Liver (tissue), 9 donors: ENCODE results near the gene ANGPT4. TPM values are rescaled to one million over a fixed set of nuclear protein-coding genes. Genes with fewer than 3 reads are reported as not detected.

Source experiments
- DNase-seq: peaks from one replicate; pipeline ENCODE4 v3.0.0-alpha.2; 2017; ENCODE audit warnings: low spot score
- H3K27ac ChIP-seq, 2 donors: one replicate each; pipeline ENCODE4 v1.7.0; 2013; ENCODE audit warnings: inconsistent platforms in 2 of 2, low read length in 2 of 2, control low read depth in 1 of 2, low read depth in 1 of 2, mild to moderate bottlenecking in 1 of 2
- H3K27me3 ChIP-seq, 4 donors: one replicate each; pipeline versions ENCODE4 v1.6.1 to v1.7.0; 2013; ENCODE audit warnings: low read length in 3 of 4, inconsistent platforms in 1 of 4, mild to moderate bottlenecking in 1 of 4, moderate library complexity in 1 of 4; ENCODE audit not compliant: control insufficient read depth in 4 of 4, insufficient read depth in 4 of 4
- H3K36me3 ChIP-seq, 4 donors: one replicate each; pipeline versions ENCODE4 v1.6.1 to v1.7.0; 2013; ENCODE audit warnings: low read length in 3 of 4, mild to moderate bottlenecking in 3 of 4, low read depth in 1 of 4, moderate library complexity in 1 of 4; ENCODE audit not compliant: control insufficient read depth in 4 of 4, insufficient read depth in 3 of 4
- H3K4me1 ChIP-seq, 4 donors: one replicate each; pipeline versions ENCODE4 v1.6.1 to v1.7.0; 2013; ENCODE audit warnings: low read length in 3 of 4, mild to moderate bottlenecking in 3 of 4, moderate library complexity in 1 of 4; ENCODE audit not compliant: control insufficient read depth in 4 of 4, insufficient read depth in 4 of 4
- H3K4me3 ChIP-seq, 3 donors: one replicate each; pipeline versions ENCODE4 v1.6.1 to v1.7.0; 2013; ENCODE audit warnings: low read length in 3 of 3, control low read depth in 1 of 3, low read depth in 1 of 3, mild to moderate bottlenecking in 1 of 3
- H3K9ac ChIP-seq, 2 donors: one replicate each; pipeline ENCODE4 v1.7.0; 2013; ENCODE audit warnings: low read length in 2 of 2, mild to moderate bottlenecking in 2 of 2, moderate library complexity in 2 of 2, control low read depth in 1 of 2, low read depth in 1 of 2
- H3K9me3 ChIP-seq, 4 donors: one replicate each; pipeline versions ENCODE4 v1.6.1 to v1.7.0; 2013; ENCODE audit warnings: low read length in 3 of 4; ENCODE audit not compliant: control insufficient read depth in 4 of 4
- ATF3 ChIP-seq: IDR thresholded peaks from 2 replicates; pipeline ENCODE4 v1.6.1; 2016; ENCODE audit warnings: antibody characterized with exemption
- CTCF ChIP-seq: fragments of 150-350 bp; IDR thresholded peaks from 2 replicates; pipeline ENCODE4 v1.5.1; 2017; ENCODE audit warnings: improper control_type of control experiment, low read depth, low read length; ENCODE audit not compliant: missing input control
- EGR1 ChIP-seq, 2 donors: IDR thresholded peaks; 2 replicates each; pipeline ENCODE4 v1.6.1; 2016 to 2018; ENCODE audit warnings: antibody characterized with exemption in 2 of 2, low read depth in 2 of 2
- FOXA2 ChIP-seq: IDR thresholded peaks from 2 replicates; pipeline ENCODE4 v1.6.1; 2016; ENCODE audit warnings: antibody characterized with exemption
- GABPA ChIP-seq, 2 donors: IDR thresholded peaks in 1 of 2; conservative IDR thresholded peaks in 1 of 2; 2 replicates each; pipeline ENCODE4 v1.6.1; 2016; ENCODE audit warnings: antibody characterized with exemption in 2 of 2, mild to moderate bottlenecking in 1 of 2, moderate library complexity in 1 of 2
- HNF4A ChIP-seq, 2 donors: conservative IDR thresholded peaks; 2 replicates each; pipeline ENCODE4 v1.6.1; 2016; ENCODE audit warnings: antibody characterized with exemption in 2 of 2, mild to moderate bottlenecking in 2 of 2
- JUND ChIP-seq, 2 donors: IDR thresholded peaks; 2 replicates each; pipeline ENCODE4 v1.6.1; 2016; ENCODE audit warnings: antibody characterized with exemption in 2 of 2
- MAX ChIP-seq: IDR thresholded peaks from 2 replicates; pipeline ENCODE4 v1.6.1; 2016; ENCODE audit warnings: antibody characterized with exemption
- NR2F2 ChIP-seq: IDR thresholded peaks from 2 replicates; pipeline ENCODE4 v1.6.1; 2016; ENCODE audit warnings: antibody characterized with exemption
- RAD21 ChIP-seq, 2 donors: IDR thresholded peaks; 2 replicates each; pipeline ENCODE4 v1.6.1; 2016; ENCODE audit warnings: antibody characterized with exemption in 2 of 2, mild to moderate bottlenecking in 2 of 2
- REST ChIP-seq: IDR thresholded peaks from 2 replicates; pipeline ENCODE4 v1.6.1; 2016; ENCODE audit warnings: antibody characterized with exemption, mild to moderate bottlenecking
- RXRA ChIP-seq, 2 donors: IDR thresholded peaks; 2 replicates each; pipeline ENCODE4 v1.6.1; 2017 to 2018; ENCODE audit warnings: antibody characterized with exemption in 2 of 2, mild to moderate bottlenecking in 1 of 2
- SP1 ChIP-seq: IDR thresholded peaks from 2 replicates; pipeline ENCODE4 v1.6.1; 2018; ENCODE audit warnings: antibody characterized with exemption, mild to moderate bottlenecking
- TAF1 ChIP-seq: conservative IDR thresholded peaks from 2 replicates; pipeline ENCODE4 v1.6.1; 2016; ENCODE audit warnings: antibody characterized with exemption, mild to moderate bottlenecking
- YY1 ChIP-seq: IDR thresholded peaks from 2 replicates; pipeline ENCODE4 v1.6.1; 2016; ENCODE audit warnings: antibody characterized with exemption, mild to moderate bottlenecking
- WGBS: extraction: QIAGEN DNeasy Blood & Tissue Kit; methylation state at CpG from one replicate; pipeline ENCODE4 v1.1.7; 2013; 5-methylcytosine and 5-hydroxymethylcytosine counted together
- polyA plus RNA-seq, 2 donors: library from polyadenylated mRNA; stranded (reverse) in 1 of 2; unstranded in 1 of 2; fragments of 200-250 nt in 1 of 2; fragments of >200 nt in 1 of 2; fragmentation: Nextera tagmentation in 1 of 2; extraction: Ambion mirVana in 1 of 2; gene quantifications; one replicate each; pipeline versions ENCODE4 v1.2.1 to v1.2.3, GENCODE V29; 2013 to 2015
- total RNA-seq, 2 donors: library from RNA; depleted of rRNA; stranded (reverse); fragments of >200 nt; gene quantifications; one replicate each; pipeline ENCODE4 v1.2.3, GENCODE V29; 2014
- donor health status: healthy.
- donor health status: healthy.
- donor health status: healthy.
- donor health status: healthy.
- donor health status: healthy.

The ANGPT4 gene
- total and polyA plus RNA-seq, 4 donors: 0.05 to 0.13 (median 0.08) TPM

- Histone ChIP-seq H3K36me3 (no peaks in the 10 kb centered on the region), H3K9ac (no peak overlapping the region), H3K27ac (no peak overlapping the region), H3K4me3 (no peak overlapping the region), H3K4me1 (no peaks in the 10 kb centered on the region), H3K9me3 (no peaks in the 10 kb centered on the region), H3K27me3 (no peaks in the 10 kb centered on the region)
- WGBS: 79% methylated on average over 6 of the region's 6 CpGs
- no peak for DNase-seq
- TF ChIP-seq EGR1 (IDR thresholded peaks at IDR 0.05; ENCODE audit: low read depth in 2 of 2) (no peak), HNF4A (conservative IDR thresholded peaks at IDR 0.05) (no peak), FOXA2 (no peak), REST (no peak), RAD21 (IDR thresholded peaks at IDR 0.05) (no peak), MAX (no peak), ATF3 (no peak), GABPA (IDR thresholded peaks at IDR 0.05 in 1 of 2, conservative IDR thresholded peaks at IDR 0.05 in 1 of 2) (no peak), CTCF (no peak), RXRA (IDR thresholded peaks at IDR 0.05) (no peak), JUND (IDR thresholded peaks at IDR 0.05) (no peak), TAF1 (no peak), NR2F2 (no peak), YY1 (no peak)
These were observed 94.9 kb downstream of the ANGPT4 start for GRCh38 chr20:821046-821730.

- no peak overlapping the region for H3K4me3 ChIP-seq
- no peaks in the 10 kb centered on the region for H3K4me1 ChIP-seq
- 96% methylated on average over 3 of the region's 3 CpGs for WGBS
- no peaks in the 10 kb centered on the region for H3K36me3 ChIP-seq
- H3K9me3 ChIP-seq: no peaks in the 10 kb centered on the region
- TF ChIP-seq EGR1 (IDR thresholded peaks at IDR 0.05; ENCODE audit: low read depth in 2 of 2): no peak
- no peak for TF ChIP-seq SP1
- no peaks in the 10 kb centered on the region for H3K27me3 ChIP-seq
- H3K27ac ChIP-seq: no peak overlapping the region
- no peak overlapping the region for H3K9ac ChIP-seq
- no peak for DNase-seq
These were observed 95.7 kb downstream of the ANGPT4 start for GRCh38 chr20:820323-820953.

Other genes with a start within 250 kb of the ANGPT4 start
- not detected for gene SCRT2, start 240.5 kb downstream of the ANGPT4 start, total RNA-seq
- gene SCRT2, start 240.5 kb downstream of the ANGPT4 start, polyA plus RNA-seq: not detected
- under 1 TPM in 1 of 2 donors, not detected in 1; 0.08 TPM for gene SLC52A3, start 147.8 kb downstream of the ANGPT4 start, total RNA-seq
- gene SLC52A3, start 147.8 kb downstream of the ANGPT4 start, polyA plus RNA-seq: under 1 TPM; 0.06 TPM
- gene FAM110A, start 82.6 kb downstream of the ANGPT4 start, total RNA-seq: 1 to 10 TPM; 1.5 to 6.7 TPM
- gene FAM110A, start 82.6 kb downstream of the ANGPT4 start, polyA plus RNA-seq: 1 to 10 TPM; 1.2 to 2.4 TPM
- gene RSPO4, start 86.0 kb upstream of the ANGPT4 start, total RNA-seq: not detected
- not detected for gene RSPO4, start 86.0 kb upstream of the ANGPT4 start, polyA plus RNA-seq
- gene PSMF1, start 202.3 kb upstream of the ANGPT4 start, total RNA-seq: 10 to 100 TPM; 43.6 to 90.6 TPM
- 100 to 1,000 TPM in 1 of 2 donors, 10 to 100 TPM in 1; 77.0 to 126 TPM for gene PSMF1, start 202.3 kb upstream of the ANGPT4 start, polyA plus RNA-seq